GM12801 (cell line): ENCODE results near the gene TBCK.

Experiments used
- CTCF ChIP-seq: IDR thresholded peaks from one replicate; pipeline ENCODE4 v1.5.1; 2011; ENCODE audit warnings: control low read depth; ENCODE audit not compliant: insufficient read length; ENCODE audit errors: extremely low read depth

Gene TBCK

GRCh38 chr4:106299977-106300376, 16.0 kb downstream of the TBCK start:
- TF ChIP-seq CTCF: no peak

DNA sequence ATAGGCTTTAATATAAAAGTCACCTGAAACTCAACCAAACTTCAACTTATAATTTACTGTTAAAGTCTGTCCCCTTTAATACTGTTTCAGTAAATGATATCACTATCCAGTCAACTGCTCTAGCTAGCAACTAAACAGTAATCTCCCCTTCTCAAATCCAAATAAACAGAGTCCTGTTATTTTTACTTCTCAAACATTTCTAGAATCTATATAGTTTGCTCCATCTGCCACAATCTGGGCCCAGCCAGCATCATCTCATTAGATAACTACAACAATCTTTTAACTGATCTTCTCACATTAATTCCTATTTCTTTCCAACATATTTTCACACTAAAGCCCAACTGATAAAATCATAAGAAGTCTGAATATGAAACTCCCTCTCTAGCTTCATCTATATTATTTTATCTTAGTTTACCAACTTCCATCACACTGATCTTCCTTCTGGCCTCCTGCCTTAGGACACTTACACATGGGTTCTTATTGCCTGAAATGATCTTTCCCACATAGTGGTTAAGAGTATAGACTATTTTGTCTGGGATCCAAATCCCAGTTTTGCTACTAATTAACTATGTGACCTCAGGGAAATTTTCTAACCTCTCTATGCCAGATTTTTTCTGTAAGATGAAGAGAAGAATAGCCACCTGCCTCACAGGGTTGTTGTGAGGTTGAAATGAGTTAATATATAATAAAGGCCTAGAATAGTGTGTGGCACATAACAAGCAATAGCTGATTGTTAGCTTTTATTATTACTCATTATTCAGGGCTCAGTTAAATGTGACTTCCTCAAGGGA, 18.6 kb downstream of the TBCK start:
- TF ChIP-seq CTCF: no peak

DNA sequence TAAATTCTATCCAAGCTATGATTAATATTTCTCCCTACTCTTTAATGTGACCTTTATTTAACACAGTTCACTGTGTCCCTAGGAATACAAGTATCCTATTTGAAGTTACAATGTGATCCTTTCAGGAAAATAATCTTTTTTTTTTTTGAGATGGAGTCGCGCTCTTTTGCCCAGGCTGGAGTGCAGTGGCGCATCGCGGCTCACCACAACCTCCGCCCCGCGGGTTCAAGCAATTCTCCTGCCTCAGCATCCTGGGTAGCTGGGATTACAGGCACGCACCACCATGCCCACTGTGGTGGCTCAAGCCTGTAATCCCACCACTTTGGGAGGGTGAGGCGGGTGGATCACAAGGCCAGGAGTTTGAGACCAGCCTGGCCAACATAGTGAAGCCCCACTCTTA, 21.9 kb downstream of the TBCK start:
- TF ChIP-seq CTCF: no peak

DNA sequence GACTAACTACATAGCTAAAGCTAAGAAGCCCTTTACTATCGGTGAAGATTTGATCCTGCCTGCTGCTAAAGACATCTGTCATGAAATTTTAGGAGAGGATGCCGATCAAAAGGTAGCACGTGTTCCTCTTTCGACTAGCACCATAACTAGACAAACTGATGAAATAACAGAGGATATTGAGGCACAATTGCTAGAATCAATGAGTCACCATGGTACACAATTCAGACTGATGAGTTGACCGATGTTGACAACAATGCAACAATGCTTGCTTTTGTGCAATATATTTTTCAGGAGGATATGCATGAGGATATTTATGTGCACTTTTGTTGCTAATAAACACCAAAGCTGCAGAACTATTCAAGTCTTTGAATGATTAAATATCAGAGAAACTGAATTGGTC, 24.3 kb downstream of the TBCK start:
- no peak for TF ChIP-seq CTCF

DNA sequence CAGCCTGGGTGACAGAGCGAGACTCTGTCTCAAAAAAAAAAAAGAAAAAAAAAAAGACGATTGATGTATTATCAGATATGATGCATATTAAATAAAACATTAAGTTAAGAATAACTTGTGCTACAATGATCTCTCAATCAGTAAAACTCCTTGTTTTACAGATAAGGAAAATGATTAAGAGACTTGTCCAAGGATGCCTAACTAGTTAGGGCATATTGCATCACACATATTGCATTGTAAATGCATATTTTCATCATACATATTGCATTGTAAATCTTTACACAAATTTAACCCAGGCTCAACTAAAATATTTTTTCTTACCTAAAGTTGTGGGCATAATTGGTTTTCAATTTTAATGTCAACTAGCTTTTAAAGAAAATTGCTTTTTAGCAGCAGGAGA, 26.3 kb downstream of the TBCK start:
- no peak for TF ChIP-seq CTCF

GRCh38 chr4:106287353-106287969, 28.5 kb downstream of the TBCK start:
- no peak for TF ChIP-seq CTCF

GRCh38 chr4:106286611-106287010, 29.4 kb downstream of the TBCK start:
- no peak for TF ChIP-seq CTCF
